Measurements from ENCODE around the gene DPY19L1.

The DPY19L1 gene

DNA sequence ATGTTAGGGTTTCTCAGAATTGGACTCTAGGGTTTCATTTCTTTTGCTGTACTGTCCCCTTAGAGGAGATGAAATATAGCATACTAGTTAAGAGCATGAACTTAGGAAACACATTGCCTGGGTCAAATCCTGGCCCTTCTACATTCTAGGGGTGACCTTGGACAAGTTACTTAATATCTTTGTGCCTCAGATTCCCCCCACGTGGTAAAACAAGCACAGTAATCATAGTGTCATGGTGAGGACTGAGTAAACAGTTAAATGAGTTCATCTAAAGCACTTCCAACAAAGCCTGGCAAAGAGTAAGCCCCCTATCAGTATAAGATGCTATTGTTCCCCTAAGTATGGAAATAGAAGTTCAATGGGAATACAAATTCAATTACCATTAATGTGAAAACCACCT lies 5.1 kb downstream of the DPY19L1 start:
- Histone ChIP-seq H3K27me3 (ENCODE audit: control insufficient read depth in 3 of 3, insufficient read depth in 3 of 3, low read depth in 1 of 3, low read length in 3 of 3) (no peaks in the 10 kb centered on the region), H3K4me3 (ENCODE audit: low read length in 2 of 2) (no peak overlapping the region)

DNA sequence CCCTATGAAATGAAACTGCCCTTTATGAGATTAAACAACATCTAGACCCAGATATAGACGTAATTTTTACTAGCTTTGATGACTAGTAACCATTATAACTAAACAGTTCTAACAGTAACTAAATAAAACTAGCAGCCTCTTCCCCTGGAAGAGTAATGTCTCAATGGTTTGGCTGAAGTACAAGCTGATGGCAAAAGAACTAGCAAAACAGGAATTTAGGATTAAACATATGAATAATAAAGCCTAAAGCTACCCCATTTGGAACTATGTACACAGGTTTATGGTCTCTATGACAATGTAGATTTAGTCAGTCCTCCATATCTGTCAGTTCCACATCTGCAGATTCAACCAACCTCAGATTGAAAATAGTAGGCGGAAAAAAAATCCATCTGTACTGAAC lies 6.4 kb downstream of the DPY19L1 start:
- Histone ChIP-seq H2BK15ac (ENCODE audit: low read length) (no peak overlapping the region), H3K36me3 (replicated peaks in 1 of 2; ENCODE audit: control insufficient read depth in 2 of 2, insufficient read depth in 2 of 2, low read length in 2 of 2) (no peaks in the 10 kb centered on the region), H3K4ac (ENCODE audit: low read length) (no peak overlapping the region), H2BK12ac (ENCODE audit: low read length) (no peak overlapping the region), H3K4me2 (ENCODE audit: insufficient read depth, low read length, poor library complexity, severe bottlenecking) (no peak overlapping the region), H3K27ac (replicated peaks; ENCODE audit: low read length) (no peak overlapping the region), H4K8ac (ENCODE audit: low read depth, low read length) (no peak overlapping the region), H3K14ac (ENCODE audit: low read length) (no peak overlapping the region), H3K4me1 (ENCODE audit: control insufficient read depth in 2 of 2, insufficient read depth in 1 of 2, low read depth in 1 of 2, low read length in 2 of 2) (peaks cover 0 to 1% of the 10 kb centered on the region in 2 donors), H3K79me1 (ENCODE audit: low read depth, low read length) (no peaks in the 10 kb centered on the region), H2AFZ (ENCODE audit: low read length) (no peak overlapping the region), H3K9me3 (replicated peaks in 1 of 2; ENCODE audit: control insufficient read depth in 2 of 2, insufficient read depth in 1 of 2, low read depth in 1 of 2, low read length in 2 of 2) (no peaks in the 10 kb centered on the region), H2AK5ac (ENCODE audit: low read depth, low read length) (no peak overlapping the region), H3K18ac (ENCODE audit: low read length) (no peak overlapping the region), H4K91ac (ENCODE audit: low read depth, low read length, poor library complexity) (no peak overlapping the region), H2BK5ac (ENCODE audit: low read length) (no peak overlapping the region), H3K4me3 (ENCODE audit: low read length in 2 of 2) (no peak overlapping the region), H3K9ac (ENCODE audit: low read depth, low read length, poor library complexity) (no peak overlapping the region), H3K27me3 (ENCODE audit: control insufficient read depth in 3 of 3, insufficient read depth in 3 of 3, low read depth in 1 of 3, low read length in 3 of 3) (no peaks in the 10 kb centered on the region), H3K23ac (ENCODE audit: low read depth, low read length, poor library complexity) (no peak overlapping the region), H2BK120ac (ENCODE audit: low read depth, low read length) (no peak overlapping the region)
- WGBS, 2 donors (ENCODE audit: extremely low coverage in 2 of 2, insufficient read length in 2 of 2, insufficient replicate concordance in 1 of 2): no CpG with 5 or more reads among the region's 2 CpGs
- no peak for DNase-seq (ENCODE audit: low spot score)

More for the DNA sequence above, 5.1 kb downstream of the DPY19L1 start:
- no peaks in the 10 kb centered on the region for H3K79me1 ChIP-seq (ENCODE audit: low read depth, low read length)
- no peak overlapping the region for H3K4me2 ChIP-seq (ENCODE audit: insufficient read depth, low read length, poor library complexity, severe bottlenecking)
- no peak overlapping the region for H3K18ac ChIP-seq (ENCODE audit: low read length)
- peaks cover 0 to 3% of the 10 kb centered on the region in 2 donors for H3K4me1 ChIP-seq (ENCODE audit: control insufficient read depth in 2 of 2, insufficient read depth in 1 of 2, low read depth in 1 of 2, low read length in 2 of 2)
- H3K4ac ChIP-seq (ENCODE audit: low read length): no peak overlapping the region
- DNase-seq (ENCODE audit: low spot score): no peak
- no peaks in the 10 kb centered on the region for H3K9me3 ChIP-seq (replicated peaks in 1 of 2; ENCODE audit: control insufficient read depth in 2 of 2, insufficient read depth in 1 of 2, low read depth in 1 of 2, low read length in 2 of 2)
- no peak overlapping the region for H2AK5ac ChIP-seq (ENCODE audit: low read depth, low read length)
- no peak overlapping the region for H3K23ac ChIP-seq (ENCODE audit: low read depth, low read length, poor library complexity)
- no peak overlapping the region for H3K14ac ChIP-seq (ENCODE audit: low read length)
- no peak overlapping the region for H4K91ac ChIP-seq (ENCODE audit: low read depth, low read length, poor library complexity)
- no peak overlapping the region for H2AFZ ChIP-seq (ENCODE audit: low read length)
- no peak overlapping the region for H2BK5ac ChIP-seq (ENCODE audit: low read length)
- no peak overlapping the region for H4K8ac ChIP-seq (ENCODE audit: low read depth, low read length)
- H3K36me3 ChIP-seq (replicated peaks in 1 of 2; ENCODE audit: control insufficient read depth in 2 of 2, insufficient read depth in 2 of 2, low read length in 2 of 2): no peaks in the 10 kb centered on the region
- WGBS, 2 donors (ENCODE audit: extremely low coverage in 2 of 2, insufficient read length in 2 of 2, insufficient replicate concordance in 1 of 2): no CpG with 5 or more reads among the region's 1 CpG
- H2BK120ac ChIP-seq (ENCODE audit: low read depth, low read length): no peak overlapping the region
- no peak overlapping the region for H3K9ac ChIP-seq (ENCODE audit: low read depth, low read length, poor library complexity)
- no peak overlapping the region for H2BK12ac ChIP-seq (ENCODE audit: low read length)
- no peak overlapping the region for H3K27ac ChIP-seq (replicated peaks; ENCODE audit: low read length)
- no peak overlapping the region for H2BK15ac ChIP-seq (ENCODE audit: low read length)

DNA sequence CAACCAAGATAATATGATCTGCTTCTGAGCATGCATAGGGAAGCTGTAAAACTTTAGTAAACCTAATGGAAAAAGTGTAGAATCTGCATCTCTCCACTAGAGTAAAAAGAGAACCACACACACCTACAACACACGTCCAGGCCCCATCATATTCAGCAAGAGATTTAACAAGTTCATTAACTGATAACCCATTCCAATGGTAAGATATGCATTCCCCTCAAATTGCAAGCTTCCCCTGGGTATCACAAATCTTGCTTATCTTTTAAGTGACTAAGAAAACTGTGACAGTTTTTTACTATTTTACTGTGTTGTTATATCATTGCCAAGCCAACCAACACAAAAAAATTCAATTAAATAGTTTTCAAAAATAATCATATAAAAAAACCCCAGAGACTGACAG lies 8.0 kb downstream of the DPY19L1 start:
- H2BK120ac ChIP-seq (ENCODE audit: low read depth, low read length): no peak overlapping the region
- no peak overlapping the region for H2BK5ac ChIP-seq (ENCODE audit: low read length)
- no peak overlapping the region for H3K4me3 ChIP-seq (ENCODE audit: low read length in 2 of 2)
- H3K4me1 ChIP-seq (ENCODE audit: control insufficient read depth in 2 of 2, insufficient read depth in 1 of 2, low read depth in 1 of 2, low read length in 2 of 2): peaks cover 0 to 2% of the 10 kb centered on the region in 2 donors
- no peak overlapping the region for H3K4ac ChIP-seq (ENCODE audit: low read length)
- no peaks in the 10 kb centered on the region for H3K9me3 ChIP-seq (replicated peaks in 1 of 2; ENCODE audit: control insufficient read depth in 2 of 2, insufficient read depth in 1 of 2, low read depth in 1 of 2, low read length in 2 of 2)
- no peak overlapping the region for H3K23ac ChIP-seq (ENCODE audit: low read depth, low read length, poor library complexity)
- no peaks in the 10 kb centered on the region for H3K36me3 ChIP-seq (replicated peaks in 1 of 2; ENCODE audit: control insufficient read depth in 2 of 2, insufficient read depth in 2 of 2, low read length in 2 of 2)
- H2BK12ac ChIP-seq (ENCODE audit: low read length): no peak overlapping the region
- H3K27me3 ChIP-seq (ENCODE audit: control insufficient read depth in 3 of 3, insufficient read depth in 3 of 3, low read depth in 1 of 3, low read length in 3 of 3): no peaks in the 10 kb centered on the region
- H3K14ac ChIP-seq (ENCODE audit: low read length): no peak overlapping the region
- no peak overlapping the region for H3K9ac ChIP-seq (ENCODE audit: low read depth, low read length, poor library complexity)
- H3K27ac ChIP-seq (replicated peaks; ENCODE audit: low read length): no peak overlapping the region
- no CpG with 5 or more reads among the region's 1 CpG for WGBS, 2 donors (ENCODE audit: extremely low coverage in 2 of 2, insufficient read length in 2 of 2, insufficient replicate concordance in 1 of 2)
- H2AFZ ChIP-seq (ENCODE audit: low read length): no peak overlapping the region
- DNase-seq (ENCODE audit: low spot score): no peak
- no peak overlapping the region for H3K18ac ChIP-seq (ENCODE audit: low read length)
- H3K4me2 ChIP-seq (ENCODE audit: insufficient read depth, low read length, poor library complexity, severe bottlenecking): no peak overlapping the region
- H4K91ac ChIP-seq (ENCODE audit: low read depth, low read length, poor library complexity): no peak overlapping the region
- H4K8ac ChIP-seq (ENCODE audit: low read depth, low read length): no peak overlapping the region
- H2BK15ac ChIP-seq (ENCODE audit: low read length): no peak overlapping the region
- H3K79me1 ChIP-seq (ENCODE audit: low read depth, low read length): no peaks in the 10 kb centered on the region
- no peak overlapping the region for H2AK5ac ChIP-seq (ENCODE audit: low read depth, low read length)

DNA sequence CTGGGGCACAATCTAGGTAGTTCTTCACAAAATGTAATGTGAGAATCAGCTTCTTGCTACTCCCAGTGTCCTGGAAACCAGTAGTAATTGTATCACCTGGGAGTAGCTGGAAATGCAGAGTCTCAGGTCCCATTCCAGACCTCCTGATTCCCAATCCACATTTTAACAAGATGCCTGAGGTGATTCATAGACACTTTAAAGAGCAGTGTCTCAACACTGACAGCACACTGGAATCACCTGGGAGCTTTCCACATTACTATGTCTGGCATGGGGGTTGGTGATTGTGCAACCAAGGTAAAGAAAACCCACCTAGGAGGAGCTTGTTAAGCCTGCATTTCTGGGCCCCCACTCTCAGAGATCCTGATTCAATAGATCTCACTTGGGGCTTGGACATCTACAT lies 11.1 kb downstream of the DPY19L1 start:
- H4K91ac ChIP-seq (ENCODE audit: low read depth, low read length, poor library complexity): no peak overlapping the region
- H2AFZ ChIP-seq (ENCODE audit: low read length): no peak overlapping the region
- H3K4me1 ChIP-seq (ENCODE audit: control insufficient read depth in 2 of 2, insufficient read depth in 1 of 2, low read depth in 1 of 2, low read length in 2 of 2): peaks cover 2 to 5% of the 10 kb centered on the region in 2 donors
- H3K9ac ChIP-seq (ENCODE audit: low read depth, low read length, poor library complexity): no peak overlapping the region
- no peak overlapping the region for H3K27ac ChIP-seq (replicated peaks; ENCODE audit: low read length)
- H3K18ac ChIP-seq (ENCODE audit: low read length): no peak overlapping the region
- H2AK5ac ChIP-seq (ENCODE audit: low read depth, low read length): no peak overlapping the region
- no peaks in the 10 kb centered on the region for H3K9me3 ChIP-seq (replicated peaks in 1 of 2; ENCODE audit: control insufficient read depth in 2 of 2, insufficient read depth in 1 of 2, low read depth in 1 of 2, low read length in 2 of 2)
- no peak overlapping the region for H2BK5ac ChIP-seq (ENCODE audit: low read length)
- H2BK120ac ChIP-seq (ENCODE audit: low read depth, low read length): no peak overlapping the region
- no peak overlapping the region for H3K14ac ChIP-seq (ENCODE audit: low read length)
- no peaks in the 10 kb centered on the region for H3K27me3 ChIP-seq (ENCODE audit: control insufficient read depth in 3 of 3, insufficient read depth in 3 of 3, low read depth in 1 of 3, low read length in 3 of 3)
- no peak overlapping the region for H4K8ac ChIP-seq (ENCODE audit: low read depth, low read length)
- no peak overlapping the region for H3K4ac ChIP-seq (ENCODE audit: low read length)
- no peak overlapping the region for H2BK15ac ChIP-seq (ENCODE audit: low read length)
- H3K4me3 ChIP-seq (ENCODE audit: low read length in 2 of 2): no peak overlapping the region
- H3K4me2 ChIP-seq (ENCODE audit: insufficient read depth, low read length, poor library complexity, severe bottlenecking): no peak overlapping the region
- H3K79me1 ChIP-seq (ENCODE audit: low read depth, low read length): peaks cover 3% of the 10 kb centered on the region
- no peak overlapping the region for H2BK12ac ChIP-seq (ENCODE audit: low read length)
- H3K36me3 ChIP-seq (replicated peaks in 1 of 2; ENCODE audit: control insufficient read depth in 2 of 2, insufficient read depth in 2 of 2, low read length in 2 of 2): no peaks in the 10 kb centered on the region
- no peak overlapping the region for H3K23ac ChIP-seq (ENCODE audit: low read depth, low read length, poor library complexity)
- DNase-seq (ENCODE audit: low spot score): no peak
